A673 (cell line): Measurements from ENCODE around the gene SCNN1G. TPM values are rescaled to one million over a fixed set of nuclear protein-coding genes. Genes with fewer than 3 reads are reported as not detected.

Experiments used
- BruUV-seq: library from RNA; stranded (reverse); fragments of 400-500 nt; replicated peaks from 2 replicates; lab custom pipeline; 2021; lab: Mats Ljungman, UMichigan
- CTCF ChIA-PET: fragments of 300-600 bp; sonication (Branson Sonifier 250); formaldehyde crosslinking; loops from one replicate; lab custom pipeline; 2022; ENCODE audit warnings: antibody characterized with exemption; lab: Charles Lee
- POLR2A ChIA-PET: fragments of 300-600 bp; sonication (Branson Sonifier 250); formaldehyde crosslinking; loops from one replicate; lab custom pipeline; 2022; ENCODE audit warnings: antibody characterized with exemption; ENCODE audit not compliant: low non-redundant PET; lab: Charles Lee
- DNase-seq: peaks from one replicate; pipeline ENCODE4 v3.0.0-alpha.2; 2015; ENCODE audit warnings: low spot score
- H3K27ac ChIP-seq: fragments of 200-600 bp; sonication (generic); 2 replicates; pipeline ENCODE4 v1.5.1; 2016; ENCODE audit warnings: mixed run types, low read depth, mild to moderate bottlenecking, mixed read lengths, antibody characterized with exemption, low read length; ENCODE audit not compliant: poor library complexity, severe bottlenecking
- H3K27me3 ChIP-seq: fragments of 200-600 bp; sonication (generic); replicated peaks from 2 replicates; pipeline ENCODE4 v1.6.1; 2017; ENCODE audit warnings: mixed run types, low read depth, mild to moderate bottlenecking, mixed read lengths, antibody characterized with exemption, low read length; ENCODE audit not compliant: insufficient read depth, poor library complexity
- H3K36me3 ChIP-seq: fragments of 200-600 bp; sonication (generic); 2 replicates; pipeline ENCODE4 v1.6.1; 2016; ENCODE audit warnings: mixed run types, mild to moderate bottlenecking, mixed read lengths, antibody characterized with exemption, low read length; ENCODE audit not compliant: insufficient read depth, poor library complexity, severe bottlenecking
- H3K4me1 ChIP-seq: fragments of 200-600 bp; sonication (generic); 2 replicates; pipeline ENCODE4 v1.6.1; 2017; ENCODE audit warnings: mixed run types, mild to moderate bottlenecking, mixed read lengths, antibody characterized with exemption, low read length; ENCODE audit not compliant: insufficient read depth, poor library complexity, severe bottlenecking
- H3K4me3 ChIP-seq: fragments of 200-600 bp; sonication (generic); 2 replicates; pipeline ENCODE4 v1.5.1; 2016; ENCODE audit warnings: low read depth, mixed run types, mild to moderate bottlenecking, mixed read lengths, low read length; ENCODE audit not compliant: poor library complexity, severe bottlenecking
- H3K9me3 ChIP-seq: fragments of 200-600 bp; sonication (generic); 2 replicates; pipeline ENCODE4 v1.6.1; 2016; ENCODE audit warnings: mixed run types, low read depth, mild to moderate bottlenecking, mixed read lengths, antibody characterized with exemption, low read length; ENCODE audit not compliant: poor library complexity, severe bottlenecking
- EZH2 ChIP-seq: fragments of 200-600 bp; sonication (generic); IDR thresholded peaks from 2 replicates; pipeline ENCODE4 v1.6.1; 2017; ENCODE audit warnings: borderline replicate concordance, low read depth, mild to moderate bottlenecking, mixed read lengths, antibody characterized with exemption, low read length; ENCODE audit not compliant: poor library complexity, severe bottlenecking
- intact Hi-C: fragments of 100-400 bp; cut with micrococcal nuclease; formaldehyde crosslinking; loops from one replicate; pipeline ENCODE4 v1.10.0; 2022; ENCODE audit not compliant: unreplicated experiment
- total RNA-seq: library from RNA; stranded (reverse); gene quantifications from 2 replicates; pipeline ENCODE4 v1.2.3, GENCODE V29; 2021
- TF ChIP-seq, protein P1 (sequence below): fragments of 300-800, 200-600 bp; sonication (generic); conservative IDR thresholded peaks from 2 replicates; pipeline ENCODE4 v1.5.1; 2017; ENCODE audit warnings: low read depth, mild to moderate bottlenecking, antibody characterized with exemption, low read length, moderate library complexity, mixed read lengths

SCNN1G gene
- total RNA-seq, 1 experiment from 2014 or later: 22.3 TPM

DNA sequence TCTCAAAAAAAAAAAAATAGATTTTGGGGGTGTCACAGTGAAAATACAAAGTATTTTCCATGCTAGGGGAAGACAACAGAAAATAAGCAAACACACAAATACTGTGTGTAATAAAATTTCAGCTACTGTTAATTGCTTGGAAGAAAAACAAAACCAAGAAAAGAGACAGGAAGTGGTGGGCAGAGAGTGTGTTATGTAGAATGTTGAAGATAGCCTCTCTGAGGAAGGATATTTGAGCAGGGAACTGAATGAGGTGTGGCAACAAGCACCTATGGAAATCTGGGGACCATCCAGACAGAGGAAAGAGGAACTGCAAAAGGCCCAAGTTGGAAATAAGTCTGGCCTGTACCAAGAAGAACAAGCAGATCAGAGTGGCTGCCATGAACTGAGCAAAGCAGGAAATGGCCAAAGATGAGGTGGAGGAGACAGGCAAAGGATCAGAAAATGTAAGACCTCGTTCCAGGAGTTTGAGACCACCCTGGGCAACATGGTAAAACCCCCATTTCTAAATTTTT lies 25.5 kb upstream of the SCNN1G start:
- no peak overlapping the region for H3K27ac ChIP-seq
- H3K27me3 ChIP-seq: no peaks in the 10 kb centered on the region
- POLR2A ChIA-PET: no interaction called here
- DNase-seq: no peak
- no peaks in the 10 kb centered on the region for H3K9me3 ChIP-seq
- H3K4me3 ChIP-seq: no peak overlapping the region
- TF ChIP-seq EZH2: no peak
- TF ChIP-seq, protein P1, sequence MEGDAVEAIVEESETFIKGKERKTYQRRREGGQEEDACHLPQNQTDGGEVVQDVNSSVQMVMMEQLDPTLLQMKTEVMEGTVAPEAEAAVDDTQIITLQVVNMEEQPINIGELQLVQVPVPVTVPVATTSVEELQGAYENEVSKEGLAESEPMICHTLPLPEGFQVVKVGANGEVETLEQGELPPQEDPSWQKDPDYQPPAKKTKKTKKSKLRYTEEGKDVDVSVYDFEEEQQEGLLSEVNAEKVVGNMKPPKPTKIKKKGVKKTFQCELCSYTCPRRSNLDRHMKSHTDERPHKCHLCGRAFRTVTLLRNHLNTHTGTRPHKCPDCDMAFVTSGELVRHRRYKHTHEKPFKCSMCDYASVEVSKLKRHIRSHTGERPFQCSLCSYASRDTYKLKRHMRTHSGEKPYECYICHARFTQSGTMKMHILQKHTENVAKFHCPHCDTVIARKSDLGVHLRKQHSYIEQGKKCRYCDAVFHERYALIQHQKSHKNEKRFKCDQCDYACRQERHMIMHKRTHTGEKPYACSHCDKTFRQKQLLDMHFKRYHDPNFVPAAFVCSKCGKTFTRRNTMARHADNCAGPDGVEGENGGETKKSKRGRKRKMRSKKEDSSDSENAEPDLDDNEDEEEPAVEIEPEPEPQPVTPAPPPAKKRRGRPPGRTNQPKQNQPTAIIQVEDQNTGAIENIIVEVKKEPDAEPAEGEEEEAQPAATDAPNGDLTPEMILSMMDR: no peak
- no peaks in the 10 kb centered on the region for H3K36me3 ChIP-seq
- CTCF ChIA-PET: interaction anchor here (0.7 kb wide), 1 partner anchor 167 kb away, joined by 3 read pairs; no protein-coding TSS in a partner anchor
- no TSS peak for BruUV-seq
- intact Hi-C loops: no loop called here
- no peaks in the 10 kb centered on the region for H3K4me1 ChIP-seq

DNA sequence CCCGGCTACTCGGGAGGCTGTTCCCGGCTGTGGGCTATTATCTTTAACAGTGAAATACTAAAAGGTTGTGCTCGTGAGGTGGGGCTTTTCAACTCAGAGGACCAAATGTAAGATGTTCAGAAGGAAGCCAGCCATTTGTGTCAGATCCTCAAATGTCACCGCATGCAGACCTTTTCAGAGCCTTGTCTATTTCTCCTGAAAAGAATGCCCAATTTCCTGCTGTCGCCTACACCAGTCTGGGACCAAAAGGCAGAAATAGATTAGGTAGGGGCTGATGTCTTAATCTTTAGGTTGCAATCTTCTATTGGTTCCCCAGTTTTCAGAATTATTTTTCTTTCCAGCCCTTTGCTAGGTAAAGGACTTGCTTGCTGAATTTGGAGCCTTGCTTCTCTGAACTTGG lies 24.4 kb upstream of the SCNN1G start:
- Histone ChIP-seq H3K27ac (no peak overlapping the region), H3K9me3 (no peaks in the 10 kb centered on the region), H3K4me3 (no peak overlapping the region), H3K36me3 (no peaks in the 10 kb centered on the region), H3K4me1 (no peaks in the 10 kb centered on the region), H3K27me3 (no peaks in the 10 kb centered on the region)
- TF ChIP-seq EZH2: no peak
- TF ChIP-seq, protein P1: no peak
- DNase-seq: no peak
- CTCF ChIA-PET: interaction anchor here (0.6 kb wide), 1 partner anchor 11 kb away, joined by 3 read pairs; no protein-coding TSS in a partner anchor
- POLR2A ChIA-PET: no interaction called here
- no TSS peak for BruUV-seq
- intact Hi-C loops: no loop called here

- Histone ChIP-seq H3K27me3 (no peaks in the 10 kb centered on the region), H3K9me3 (no peaks in the 10 kb centered on the region), H3K27ac (no peak overlapping the region), H3K4me1 (no peaks in the 10 kb centered on the region), H3K36me3 (no peaks in the 10 kb centered on the region), H3K4me3 (no peak overlapping the region)
- intact Hi-C loops: no loop called here
- no TSS peak for BruUV-seq
- ChIA-PET CTCF (no interaction called here), POLR2A (no interaction called here)
- TF ChIP-seq EZH2: no peak
- TF ChIP-seq, protein P1: no peak
- DNase-seq: no peak
Observed at GRCh38 chr16:23160082-23160481, 22.5 kb upstream of the SCNN1G start.
